Common myeloid progenitor, CD34-positive (primary cell): ENCODE measurements around the gene TAC3.
"Not testable (repeated sequence)": the region's sequence is repeated elsewhere in the genome, so short reads cannot be mapped to it uniquely, and the experiment has no call there.

Source experiments
- CTCF ChIA-PET: fragments of 350-600 bp; sonication (Branson Sonifier 250); formaldehyde crosslinking; loops from one replicate; lab custom pipeline; 2021; ENCODE audit warnings: antibody characterized with exemption; lab: Charles Lee
- POLR2A ChIA-PET: fragments of 350-600 bp; sonication (Branson Sonifier 250); formaldehyde crosslinking; loops from one replicate; lab custom pipeline; 2021; ENCODE audit warnings: antibody characterized with exemption; lab: Charles Lee
- DNase-seq, 3 donors: peaks; one replicate each; pipeline versions ENCODE4 v3.0.0 to v3.0.0-alpha.2; 2013
- H3K27ac ChIP-seq, 2 experiments: 1 replicate in 1 of 2; 2 replicates in 1 of 2; pipeline ENCODE4 v1.7.0; 2013; ENCODE audit warnings: inconsistent platforms in 2 of 2, low read length in 2 of 2, mild to moderate bottlenecking in 2 of 2, low read depth in 1 of 2, moderate library complexity in 1 of 2; ENCODE audit not compliant: severe bottlenecking in 2 of 2, insufficient read depth in 1 of 2, poor library complexity in 1 of 2
- H3K27me3 ChIP-seq, 5 experiments: replicated peaks in 2 of 5; 1 replicate in 3 of 5; 2 replicates in 2 of 5; pipeline versions ENCODE4 v1.6.1 to v1.7.0; 2013; ENCODE audit warnings: low read length in 4 of 5, mild to moderate bottlenecking in 2 of 5, moderate library complexity in 2 of 5, inconsistent platforms in 1 of 5; ENCODE audit not compliant: insufficient read depth in 5 of 5, control insufficient read depth in 4 of 5
- H3K36me3 ChIP-seq, 4 experiments: 1 replicate in 2 of 4; 2 replicates in 2 of 4; pipeline versions ENCODE4 v1.6.1 to v1.7.0; 2013; ENCODE audit warnings: low read length in 3 of 4, control low read depth in 1 of 4, mild to moderate bottlenecking in 1 of 4; ENCODE audit not compliant: control insufficient read depth in 4 of 4, insufficient read depth in 4 of 4
- H3K4me1 ChIP-seq, 4 experiments: 1 replicate in 3 of 4; 2 replicates in 1 of 4; pipeline versions ENCODE4 v1.6.1 to v1.7.1; 2013; ENCODE audit warnings: low read length in 3 of 4, mild to moderate bottlenecking in 3 of 4, control low read depth in 1 of 4, inconsistent platforms in 1 of 4, moderate library complexity in 1 of 4; ENCODE audit not compliant: control insufficient read depth in 4 of 4, insufficient read depth in 4 of 4; ENCODE audit errors: control extremely low read depth in 1 of 4
- H3K4me3 ChIP-seq, 7 experiments: 1 replicate in 4 of 7; 2 replicates in 3 of 7; pipeline versions ENCODE4 v1.5.1 to v1.7.0; 2013; ENCODE audit warnings: mild to moderate bottlenecking in 7 of 7, low read length in 6 of 7, moderate library complexity in 6 of 7, inconsistent platforms in 2 of 7, low read depth in 2 of 7, control low read depth in 1 of 7; ENCODE audit not compliant: insufficient read depth in 4 of 7, control insufficient read depth in 1 of 7; ENCODE audit errors: extremely low read depth in 1 of 7
- H3K9me3 ChIP-seq, 5 experiments: 1 replicate in 4 of 5; 2 replicates in 1 of 5; pipeline versions ENCODE4 v1.6.1 to v1.7.1; 2013; ENCODE audit warnings: low read length in 4 of 5, mild to moderate bottlenecking in 2 of 5, inconsistent platforms in 1 of 5, low read depth in 1 of 5, moderate library complexity in 1 of 5; ENCODE audit not compliant: control insufficient read depth in 4 of 5, insufficient read depth in 2 of 5; ENCODE audit errors: control extremely low read depth in 1 of 5
- WGBS: methylation state at CpG from one replicate; pipeline ENCODE4 v1.1.5; 2013; ENCODE audit not compliant: insufficient coverage; 5-methylcytosine and 5-hydroxymethylcytosine counted together

Gene TAC3

DNA sequence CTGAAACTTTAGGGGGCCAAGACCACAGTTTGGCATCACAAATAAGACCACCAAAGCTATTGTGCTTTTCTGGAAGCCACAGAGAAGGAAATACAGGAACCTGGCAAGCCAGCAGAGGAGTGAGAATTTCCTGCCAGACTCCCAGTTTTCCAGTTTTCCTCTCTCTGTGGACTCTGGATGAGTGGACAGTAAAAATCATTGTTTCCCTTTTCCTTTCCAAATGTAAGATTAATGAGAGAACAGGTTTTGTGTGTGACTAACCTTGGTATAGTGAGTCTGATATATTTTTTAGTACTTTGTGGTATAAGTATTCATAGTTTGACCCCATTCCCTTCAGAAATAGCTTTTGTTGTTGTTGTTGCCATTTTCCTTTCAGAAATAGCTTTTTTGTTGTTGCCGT is 2.6 kb upstream of the TAC3 start:
- peaks cover 0 to 3% (median 0%) of the 10 kb centered on the region in 5 experiments for H3K27me3 ChIP-seq
- no peaks in the 10 kb centered on the region for H3K36me3 ChIP-seq
- WGBS, result 100% methylated on average over 1 of the region's 1 CpG
- no peak overlapping the region for H3K4me3 ChIP-seq
- H3K9me3 ChIP-seq, result no peaks in the 10 kb centered on the region
- DNase-seq, result no peak
- no peak overlapping the region for H3K27ac ChIP-seq
- no peaks in the 10 kb centered on the region for H3K4me1 ChIP-seq
- POLR2A ChIA-PET, result no interaction called here
- CTCF ChIA-PET, result interaction anchor here (0.9 to 4.5 kb wide), 9 partner anchors 9 to 179 kb away, joined by 3 to 28 read pairs (median 5); partner anchors contain the start of genes STAT6 and ZBTB39

DNA sequence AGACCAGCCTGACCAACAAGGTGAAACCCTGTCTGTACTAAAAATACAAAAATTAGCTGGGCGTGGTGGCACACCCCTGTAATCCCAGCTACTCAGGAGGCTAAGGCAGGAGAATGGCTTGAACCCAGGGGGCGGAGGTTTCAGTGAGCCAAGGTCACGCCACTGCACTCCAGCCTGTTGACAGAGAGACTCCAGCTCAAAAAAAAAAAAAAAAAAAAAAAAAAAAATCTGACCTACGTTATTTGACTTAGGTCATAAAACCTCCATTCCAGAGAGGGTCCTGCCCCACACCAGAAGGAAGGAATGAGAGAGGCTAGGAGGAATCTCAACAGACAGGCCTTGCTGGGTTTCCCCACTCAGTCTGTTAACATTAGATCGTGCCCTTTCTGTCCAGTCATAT is 2.0 kb upstream of the TAC3 start:
- H3K27me3 ChIP-seq, H3K9me3 ChIP-seq, POLR2A ChIA-PET, DNase-seq, H3K4me1 ChIP-seq, H3K36me3 ChIP-seq, H3K27ac ChIP-seq, H3K4me3 ChIP-seq: not testable (repeated sequence)
- CTCF ChIA-PET, result interaction anchor here (0.9 to 4.5 kb wide), 9 partner anchors 9 to 178 kb away, joined by 3 to 28 read pairs (median 5); partner anchors contain the start of genes STAT6 and ZBTB39
- WGBS, result 100% methylated on average over 3 of the region's 5 CpGs

DNA sequence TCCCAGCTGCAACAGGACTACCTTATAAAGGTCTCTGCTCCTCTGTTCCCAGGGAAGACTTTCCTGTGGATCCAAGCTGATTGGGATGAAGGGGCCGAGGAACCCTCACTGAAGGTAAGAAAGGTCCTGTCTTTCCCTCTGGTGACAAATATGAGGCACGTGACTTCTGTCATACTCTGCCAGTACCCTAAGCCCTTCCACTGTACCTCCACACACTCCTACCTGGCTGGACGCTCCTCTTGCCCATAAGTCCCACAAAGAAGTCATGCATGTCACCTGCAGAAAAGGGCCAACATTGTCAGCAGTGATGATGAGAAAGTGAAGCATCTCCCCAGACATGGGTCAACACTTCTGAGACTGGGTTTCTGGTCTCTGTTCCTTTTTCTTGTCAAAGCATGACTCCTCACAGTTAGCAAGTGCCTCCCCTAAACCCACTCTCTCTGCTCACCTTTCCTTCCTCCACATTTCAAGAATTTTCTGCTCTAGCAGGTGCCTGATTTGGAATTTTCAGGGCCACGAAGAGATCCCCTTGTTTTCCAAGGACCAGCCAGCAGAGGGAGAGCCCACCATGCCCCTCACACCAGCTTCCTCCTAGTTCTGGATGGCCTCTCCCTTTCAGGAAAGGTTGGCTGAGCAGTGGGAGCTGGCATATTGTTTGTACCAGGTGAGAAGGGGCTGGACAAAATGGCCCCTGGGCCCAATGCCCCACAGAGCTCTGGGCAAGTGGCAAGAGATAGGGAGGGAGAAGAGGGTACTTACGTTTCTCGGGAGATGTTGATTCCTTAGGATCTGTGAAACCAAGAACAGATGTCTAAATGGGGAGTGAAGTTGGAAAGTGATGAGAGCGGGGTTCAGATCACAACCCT is 3.5 kb downstream of the TAC3 start:
- Histone ChIP-seq H3K36me3 (no peaks in the 10 kb centered on the region), H3K4me3 (no peak overlapping the region), H3K27me3 (peaks cover 0 to 8% (median 0%) of the 10 kb centered on the region in 5 experiments), H3K27ac (no peak overlapping the region), H3K9me3 (no peaks in the 10 kb centered on the region), H3K4me1 (no peaks in the 10 kb centered on the region)
- ChIA-PET CTCF (interaction anchor here (0.6 to 10.6 kb wide), 5 partner anchors 9 to 99 kb away, joined by 3 to 121 read pairs (median 4); no protein-coding TSS in a partner anchor), POLR2A (interaction anchor here (0.5 kb wide), 1 partner anchor 250 kb away, joined by 4 read pairs; the partner anchor contains the start of gene HSD17B6)
- WGBS, result 78% methylated on average over 5 of the region's 7 CpGs
- no peak for DNase-seq

DNA sequence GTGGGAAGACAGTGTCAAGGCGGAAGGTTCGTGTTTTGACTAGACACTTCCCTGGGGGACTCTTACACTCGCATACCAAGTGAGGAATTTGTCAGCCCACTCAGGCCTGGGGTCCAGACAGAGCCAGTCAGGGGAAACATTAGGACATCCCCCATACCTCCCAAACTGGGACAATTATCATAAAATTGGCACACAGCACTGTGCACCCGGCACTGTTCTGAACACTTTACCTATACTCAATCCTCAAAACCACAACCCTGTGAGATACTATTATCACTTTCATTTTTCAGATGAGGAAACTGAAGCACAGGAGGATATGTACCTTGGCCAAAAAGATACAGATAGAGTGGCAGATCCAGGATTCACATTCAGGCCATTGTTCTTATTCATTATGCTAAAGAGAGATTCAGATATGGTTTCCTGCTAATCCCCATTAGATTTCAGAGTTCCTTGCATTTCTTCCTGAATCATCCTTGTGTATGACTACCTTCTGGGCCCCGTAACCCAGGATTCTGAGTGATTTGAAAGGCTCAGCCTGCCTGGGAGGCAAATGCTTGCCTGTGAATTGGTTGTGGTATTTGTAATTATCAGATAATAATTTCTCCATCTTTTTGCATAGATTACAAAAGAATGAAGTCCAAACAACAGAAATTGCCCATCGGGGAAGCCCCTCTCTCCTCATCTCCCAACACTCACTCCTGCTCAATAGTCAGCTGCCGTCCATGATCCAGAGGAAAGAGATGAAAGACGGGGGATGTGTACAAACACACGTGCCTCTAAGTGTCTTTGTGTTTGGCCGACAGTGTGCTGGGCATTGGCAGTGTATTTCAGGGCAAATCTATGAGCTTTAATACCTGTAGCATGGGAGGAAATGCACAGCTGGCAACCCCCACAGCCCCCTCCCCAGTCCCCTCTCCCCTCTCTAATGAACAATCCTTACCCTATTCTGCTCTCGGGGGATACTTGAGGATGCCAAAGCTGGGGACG is 4.6 kb downstream of the TAC3 start:
- 100% methylated on average over 6 of the region's 12 CpGs for WGBS

DNA sequence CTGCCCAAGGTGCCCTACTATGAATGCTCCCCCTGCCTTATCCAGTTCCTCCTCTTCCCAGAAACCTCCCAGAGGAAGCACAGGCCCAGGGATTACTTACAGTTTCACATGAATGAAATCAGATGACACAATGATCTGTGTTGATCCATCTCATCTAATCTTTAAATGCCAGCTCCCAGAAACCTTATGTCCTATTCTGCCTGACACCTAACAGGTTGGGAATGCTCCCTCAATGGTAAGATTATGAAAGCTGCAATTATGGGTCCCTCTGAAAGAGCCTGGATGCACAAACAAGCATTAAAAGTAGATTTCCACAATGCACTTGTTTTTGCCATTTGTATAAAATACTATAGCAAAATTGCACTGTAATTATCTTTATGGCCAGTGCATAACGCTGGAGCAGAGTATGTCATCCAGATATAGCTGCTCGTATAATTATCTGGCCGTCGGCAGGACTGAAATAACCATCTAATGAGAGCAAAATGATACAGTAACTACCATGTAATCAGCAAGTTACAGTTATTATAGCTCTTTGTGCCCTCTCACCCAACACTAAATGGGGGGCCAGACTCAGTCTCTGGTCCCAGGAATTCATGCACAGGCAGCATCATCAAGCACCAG is 5.6 kb downstream of the TAC3 start:
- no peak for DNase-seq
- Histone ChIP-seq H3K27ac (no peak overlapping the region), H3K4me1 (peaks cover 0 to 11% (median 10%) of the 10 kb centered on the region in 4 experiments), H3K9me3 (no peaks in the 10 kb centered on the region), H3K36me3 (no peaks in the 10 kb centered on the region), H3K4me3 (no peak overlapping the region), H3K27me3 (peaks cover 0 to 8% (median 0%) of the 10 kb centered on the region in 5 experiments)
- CTCF ChIA-PET, result interaction anchor here (0.6 to 10.6 kb wide), 13 partner anchors 16 to 255 kb away, joined by 3 to 121 read pairs (median 3); partner anchors contain the start of gene MYO1A
- POLR2A ChIA-PET, result no interaction called here
- WGBS, result 100% methylated on average over 4 of the region's 4 CpGs

More for the DNA sequence above, 4.6 kb downstream of the TAC3 start:
- Histone ChIP-seq H3K4me3 (no peak overlapping the region), H3K36me3 (no peaks in the 10 kb centered on the region), H3K4me1 (peaks cover 0 to 7% (median 6%) of the 10 kb centered on the region in 4 experiments), H3K27me3 (peaks cover 0 to 8% (median 0%) of the 10 kb centered on the region in 5 experiments), H3K9me3 (no peaks in the 10 kb centered on the region), H3K27ac (no peak overlapping the region)
- CTCF ChIA-PET, result interaction anchor here (0.6 to 10.6 kb wide), 14 partner anchors 10 to 256 kb away, joined by 3 to 121 read pairs (median 3); no protein-coding TSS in a partner anchor
- POLR2A ChIA-PET, result no interaction called here
- no peak for DNase-seq

DNA sequence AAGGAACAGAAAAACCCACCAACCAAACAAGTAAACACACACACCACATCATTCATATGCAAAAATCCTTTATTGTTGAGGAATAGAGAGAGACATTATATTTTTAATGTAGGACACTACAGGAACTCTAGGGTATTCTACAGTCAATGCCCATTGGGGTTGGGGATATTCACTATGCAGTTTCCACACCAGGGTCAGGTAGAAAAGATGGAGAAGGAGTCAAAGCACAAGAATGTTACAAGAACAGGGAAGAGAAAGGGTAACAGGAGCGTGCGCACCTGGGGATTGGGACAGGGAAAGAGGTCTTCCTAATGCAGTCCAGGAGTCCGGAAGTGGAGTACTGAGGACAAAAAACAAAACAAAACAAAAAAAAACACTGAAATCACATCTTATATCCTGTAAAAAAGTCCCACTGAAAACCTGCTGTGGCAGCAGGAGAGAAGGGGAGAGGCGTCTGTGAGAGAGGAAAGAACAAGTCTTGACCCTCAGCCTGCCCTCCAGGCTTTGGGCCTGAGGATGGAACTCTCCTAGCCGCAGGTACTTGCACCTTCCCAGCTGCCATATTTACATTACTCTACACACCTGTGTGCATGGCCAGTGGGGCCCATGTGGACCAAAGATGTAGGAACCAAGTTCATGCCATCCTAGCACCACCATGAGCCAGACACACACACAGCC is 6.2 kb downstream of the TAC3 start:
- POLR2A ChIA-PET, result no interaction called here
- peaks cover 6 to 17% (median 16%) of the 10 kb centered on the region in 4 experiments for H3K4me1 ChIP-seq
- WGBS, result 86% methylated on average over 1 of the region's 5 CpGs

More for the DNA sequence above, 6.2 kb downstream of the TAC3 start:
- H3K27ac ChIP-seq, result no peak overlapping the region
- no peaks in the 10 kb centered on the region for H3K36me3 ChIP-seq
- CTCF ChIA-PET, result interaction anchor here (0.6 to 10.6 kb wide), 5 partner anchors 8 to 51 kb away, joined by 3 to 121 read pairs (median 6); partner anchors contain the start of gene TAC3
- H3K4me3 ChIP-seq, result no peak overlapping the region
- H3K27me3 ChIP-seq, result peaks cover 0 to 5% (median 0%) of the 10 kb centered on the region in 5 experiments
- H3K9me3 ChIP-seq, result no peaks in the 10 kb centered on the region
- no peak for DNase-seq
